HG02759 (cell line): ENCODE measurements around the gene DAPK3.

Experiments
- ATAC-seq: cut with Tn5 transposase; IDR thresholded peaks from one replicate; pipeline ENCODE4 v1.9.1; 2021; ENCODE audit warnings: mild to moderate bottlenecking, moderate library complexity; ENCODE audit not compliant: unreplicated experiment

DAPK3 gene

DNA sequence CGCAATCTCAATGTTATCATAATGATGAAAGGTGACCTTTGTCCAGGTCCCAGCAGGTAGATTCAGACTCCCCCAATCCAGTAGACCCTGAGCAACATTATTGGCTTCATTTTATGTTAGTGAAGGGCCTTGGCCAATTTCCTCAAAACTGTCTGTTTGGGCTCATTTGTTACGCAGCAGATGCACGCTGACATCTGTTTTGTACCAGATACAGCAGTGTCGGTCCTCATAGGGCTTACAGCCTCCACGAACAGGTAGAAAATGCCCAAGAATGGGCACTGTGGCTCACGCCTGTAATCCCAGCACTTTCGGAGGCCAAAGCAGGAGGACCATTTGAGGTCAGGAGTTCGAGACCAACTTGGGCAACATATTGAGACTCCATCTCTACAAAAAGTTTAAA is 51.1 kb downstream of the DAPK3 start:
- ATAC-seq: no peak

DNA sequence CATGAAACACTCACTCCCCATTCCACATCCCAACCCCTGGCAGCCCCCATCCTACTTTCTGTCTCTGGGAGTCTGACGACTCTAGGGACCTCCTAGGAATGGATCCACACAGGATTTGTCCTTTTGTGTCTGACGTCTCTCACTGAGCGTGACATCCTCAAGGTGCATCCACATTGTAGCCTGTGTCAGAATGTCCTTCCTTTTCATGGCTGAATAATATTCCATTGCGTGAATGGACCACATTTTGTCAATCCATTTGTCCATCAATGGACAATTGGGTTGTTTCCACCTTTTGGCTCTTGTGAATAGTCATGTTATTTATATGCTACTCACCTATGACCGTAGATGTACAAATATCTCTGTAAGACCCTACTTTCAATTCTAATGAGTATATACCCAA is 54.9 kb downstream of the DAPK3 start:
- ATAC-seq: no peak

DNA sequence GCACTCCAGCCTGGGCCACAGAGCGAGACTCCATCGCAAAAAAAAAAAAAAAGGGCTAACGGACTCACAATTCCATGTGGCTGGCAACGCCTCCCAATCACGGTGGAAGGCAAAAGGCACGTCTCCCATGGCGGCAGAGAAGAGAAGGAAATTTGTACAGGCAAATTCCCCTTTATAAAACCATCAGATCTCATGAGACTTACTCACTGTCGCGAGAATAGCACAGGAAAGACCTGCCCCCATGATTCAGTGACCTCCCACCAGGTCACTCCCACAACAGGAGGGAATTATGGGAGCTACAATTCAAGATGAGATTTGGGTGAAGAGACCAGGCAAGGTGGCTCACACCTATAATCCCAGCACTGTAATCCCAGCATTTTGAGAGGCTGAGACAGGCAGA is 56.7 kb downstream of the DAPK3 start:
- no peak for ATAC-seq

DNA sequence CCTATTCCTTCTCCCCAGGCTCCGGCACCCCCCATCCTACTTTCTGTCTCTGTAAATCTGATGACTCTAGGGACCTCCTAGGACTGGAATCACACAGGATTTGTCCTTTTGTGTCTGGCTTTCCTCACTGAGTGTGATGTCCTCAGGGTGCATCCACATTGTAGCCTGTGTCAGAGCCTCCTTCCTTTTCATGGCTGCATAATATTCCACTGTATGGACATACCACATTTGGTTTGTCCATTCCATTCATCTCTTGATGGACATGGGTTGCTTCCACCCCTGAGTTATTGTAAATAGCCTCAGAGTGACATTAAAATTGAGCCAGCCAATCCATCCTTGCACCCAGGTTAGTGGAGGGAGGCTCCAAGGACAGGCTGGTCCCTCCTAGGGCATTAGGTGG is 60.8 kb downstream of the DAPK3 start:
- no peak for ATAC-seq
